ENCODE measurements around the gene DYNLL2.
"Not testable (repeated sequence)": the region's sequence is repeated elsewhere in the genome, so short reads cannot be mapped to it uniquely, and the experiment has no call there.

Gene DYNLL2

DNA sequence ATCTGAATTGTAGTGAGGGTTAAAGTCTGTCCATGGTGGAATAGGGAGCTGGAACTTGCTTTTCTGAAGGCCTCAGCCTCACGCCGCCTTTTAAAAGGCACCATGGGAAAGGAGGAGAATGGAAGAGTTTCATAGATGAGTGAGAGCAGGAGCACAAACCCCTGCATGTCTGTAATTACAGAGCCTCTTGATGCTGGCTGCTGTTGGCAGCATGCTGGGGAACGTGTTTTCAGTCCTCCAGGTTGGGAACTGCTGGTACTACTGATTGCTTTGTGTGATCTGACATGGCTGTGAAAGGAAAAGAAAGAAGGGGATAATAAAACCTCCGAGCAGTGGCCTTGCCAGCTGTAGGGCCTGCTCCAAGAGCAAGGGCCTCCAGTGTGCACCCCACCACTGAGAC, 16.8 kb upstream of the DYNLL2 start:
- no peak for DNase-seq

DNA sequence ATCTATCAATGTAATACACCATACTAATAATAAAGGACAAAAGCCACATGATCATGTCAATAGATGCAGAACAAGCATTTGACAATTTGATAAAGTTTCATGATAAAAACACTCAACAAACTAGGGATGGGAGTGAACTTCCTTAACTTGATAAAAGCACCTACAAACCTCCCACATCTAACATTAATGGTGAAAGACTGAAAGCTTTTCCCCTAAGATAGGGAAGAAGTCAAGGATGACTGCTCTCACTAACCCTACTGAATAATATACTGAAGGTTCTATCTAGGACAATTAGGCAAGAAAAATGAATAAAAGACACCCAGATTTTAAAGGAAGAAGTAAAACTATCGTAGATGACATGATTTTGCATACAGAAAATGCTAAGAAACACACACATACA, 10.4 kb upstream of the DYNLL2 start:
- DNase-seq: no peak

- not testable (repeated sequence) for DNase-seq
Observed at GRCh38 chr17:58073266-58073665, 10.0 kb upstream of the DYNLL2 start.

GRCh38 chr17:58074406-58074805, 8.8 kb upstream of the DYNLL2 start:
- not testable (repeated sequence) for DNase-seq

- DNase-seq: no peak
Observed at GRCh38 chr17:58079300-58080033, 3.8 kb upstream of the DYNLL2 start.

- DNase-seq: peak; percentile 45
Observed at GRCh38 chr17:58081646-58082340, 1.4 kb upstream of the DYNLL2 start.

GRCh38 chr17:58082341-58082869, 814 bp upstream of the DYNLL2 start:
- no peak for DNase-seq

DNA sequence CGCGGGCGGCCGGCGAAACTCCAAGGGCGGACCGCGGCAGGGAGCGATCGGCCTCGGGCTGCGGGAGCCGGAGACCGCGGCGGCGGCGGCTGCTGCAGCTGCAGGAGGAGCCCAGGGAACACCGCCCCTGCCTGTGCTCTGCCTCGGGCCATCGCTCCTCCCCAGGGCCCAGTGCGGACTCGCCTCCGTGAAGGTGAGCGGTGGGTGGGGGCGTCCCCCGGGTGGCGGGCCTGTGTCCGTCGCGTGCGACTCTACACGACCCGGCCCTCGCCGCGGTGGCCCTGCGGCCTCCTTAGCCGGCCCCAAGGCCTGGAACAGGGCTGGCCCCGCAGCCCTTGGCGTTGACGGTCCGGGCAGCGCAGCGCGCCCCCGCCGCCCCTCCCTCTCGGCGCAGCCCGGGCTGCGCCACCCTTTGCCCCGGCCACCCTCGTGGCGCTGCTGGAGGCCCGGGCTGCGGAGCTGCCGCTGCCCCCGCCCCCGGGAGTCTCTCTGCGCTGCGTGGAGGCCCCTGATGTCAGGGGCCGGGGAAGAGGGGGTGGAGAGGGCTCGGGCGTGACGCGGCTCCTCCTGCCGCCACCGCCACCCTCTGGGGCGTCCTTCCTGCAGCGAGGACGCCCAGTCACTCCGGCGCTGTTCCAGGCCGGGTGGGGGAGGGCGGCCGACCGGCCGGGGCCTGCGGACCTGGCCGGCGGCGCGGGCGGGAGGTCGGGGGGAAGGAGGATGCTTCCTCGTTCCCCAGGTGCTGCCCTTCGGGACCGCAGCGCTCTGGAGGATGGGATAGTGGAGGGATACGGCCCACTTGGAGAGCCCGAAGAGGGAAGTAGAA, 485 bp downstream of the DYNLL2 start:
- peak; percentile 74 for DNase-seq

DNA sequence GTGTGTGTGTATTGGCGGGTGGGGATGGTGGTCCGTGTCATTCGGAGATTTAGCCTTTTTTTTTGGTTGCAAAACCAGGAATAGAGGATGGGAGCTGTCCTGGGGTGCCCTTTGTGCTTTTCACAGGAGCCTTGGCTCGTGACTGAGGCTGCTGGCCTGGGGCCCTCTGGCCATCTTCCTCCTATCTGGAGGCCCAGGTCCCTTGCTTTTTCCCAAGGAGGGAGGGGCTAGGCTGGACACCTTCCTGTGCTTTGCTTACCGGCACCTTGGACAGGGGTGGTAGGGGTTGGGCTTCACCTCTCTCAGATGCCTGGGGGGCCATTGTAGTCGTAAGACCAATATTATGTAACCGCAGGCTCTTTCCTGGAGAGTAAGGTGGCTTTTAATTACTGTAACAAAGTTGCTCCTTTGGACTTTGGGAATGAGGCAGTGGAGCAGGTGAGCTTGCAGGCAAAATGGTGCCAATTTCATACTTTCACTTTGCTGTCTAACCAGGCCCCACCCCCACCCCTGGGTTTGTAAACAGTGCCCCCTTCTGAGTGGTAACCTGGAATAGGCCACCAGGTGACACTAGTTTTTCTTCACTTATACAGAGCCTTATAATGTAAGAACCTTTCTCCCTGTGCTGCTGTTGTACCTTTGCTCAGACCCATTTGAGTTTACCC, 1.2 kb downstream of the DYNLL2 start:
- peak; percentile 39 for DNase-seq

GRCh38 chr17:58085039-58085715, 2.0 kb downstream of the DYNLL2 start:
- DNase-seq: no peak

DNA sequence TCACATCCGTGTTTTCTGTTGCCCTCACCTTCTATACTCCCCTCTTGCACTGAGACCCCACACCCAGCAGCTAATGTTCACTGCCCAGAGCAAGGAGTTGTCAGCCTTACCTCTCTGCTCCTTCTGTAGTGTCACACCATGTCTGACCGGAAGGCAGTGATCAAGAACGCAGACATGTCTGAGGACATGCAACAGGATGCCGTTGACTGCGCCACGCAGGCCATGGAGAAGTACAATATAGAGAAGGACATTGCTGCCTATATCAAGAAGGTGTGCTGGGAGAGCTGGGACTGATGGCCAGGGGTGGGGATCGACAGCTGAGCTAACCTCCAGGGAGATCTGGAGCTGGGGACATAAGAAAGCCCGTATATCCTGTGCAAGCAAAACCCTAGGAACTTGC, 3.7 kb downstream of the DYNLL2 start:
- DNase-seq: no peak

DNA sequence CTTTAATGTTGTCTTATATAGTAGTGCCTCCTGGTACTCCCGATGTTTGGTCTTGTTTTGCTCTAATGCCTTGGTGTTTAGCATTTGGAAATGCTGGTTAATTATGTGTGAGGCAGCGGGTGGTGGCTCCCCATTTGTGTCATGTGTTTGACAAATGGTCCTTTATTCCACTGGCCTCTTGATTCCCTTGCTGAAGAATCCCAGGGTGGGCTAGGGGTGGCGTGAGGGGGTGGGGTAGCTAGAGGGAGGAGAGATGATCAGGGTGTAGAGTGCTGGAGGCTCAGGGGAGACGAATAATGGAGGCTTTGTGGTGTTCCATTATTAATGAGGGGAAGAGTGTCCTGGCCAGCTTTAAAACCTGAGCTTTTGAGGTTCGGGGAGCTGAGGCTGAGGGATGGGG, 5.4 kb downstream of the DYNLL2 start:
- DNase-seq: no peak

- no peak for DNase-seq
Observed at GRCh38 chr17:58089111-58089510, 5.9 kb downstream of the DYNLL2 start.

GRCh38 chr17:58091024-58091567, 7.9 kb downstream of the DYNLL2 start:
- DNase-seq: no peak

DNA sequence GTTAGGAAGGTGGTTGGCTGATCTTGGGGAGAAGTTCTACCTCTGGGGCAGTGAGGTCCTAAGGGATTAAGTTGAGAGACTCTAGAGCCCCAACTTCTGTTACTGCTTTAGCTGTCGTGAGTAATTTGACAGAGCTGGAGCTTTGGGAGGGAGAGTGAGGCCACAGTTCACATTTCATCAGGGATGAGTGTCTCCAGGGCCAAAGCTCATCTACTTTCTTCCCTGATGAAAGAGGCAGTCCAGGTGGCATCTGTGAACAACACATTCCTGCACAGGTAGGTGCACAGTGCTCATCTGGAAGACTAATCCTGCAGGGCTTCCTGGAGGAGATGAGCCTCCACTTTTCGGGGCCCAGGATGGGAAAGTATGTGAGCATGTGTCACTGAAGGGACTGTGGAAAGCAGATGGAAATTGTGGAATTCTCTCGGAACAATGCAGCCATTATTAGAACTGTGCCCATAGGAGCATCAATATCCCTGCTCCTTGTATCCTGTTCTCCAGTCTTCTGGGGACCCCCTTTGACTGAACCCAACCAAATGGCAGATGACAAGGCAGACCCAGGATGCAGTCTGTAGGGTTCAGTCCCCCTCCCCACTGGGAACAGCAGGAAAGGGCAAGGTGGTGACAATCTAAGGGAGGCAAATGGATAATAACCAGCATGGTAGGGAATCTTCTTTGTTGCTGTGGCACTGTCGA, 9.0 kb downstream of the DYNLL2 start:
- DNase-seq: no peak

DNA sequence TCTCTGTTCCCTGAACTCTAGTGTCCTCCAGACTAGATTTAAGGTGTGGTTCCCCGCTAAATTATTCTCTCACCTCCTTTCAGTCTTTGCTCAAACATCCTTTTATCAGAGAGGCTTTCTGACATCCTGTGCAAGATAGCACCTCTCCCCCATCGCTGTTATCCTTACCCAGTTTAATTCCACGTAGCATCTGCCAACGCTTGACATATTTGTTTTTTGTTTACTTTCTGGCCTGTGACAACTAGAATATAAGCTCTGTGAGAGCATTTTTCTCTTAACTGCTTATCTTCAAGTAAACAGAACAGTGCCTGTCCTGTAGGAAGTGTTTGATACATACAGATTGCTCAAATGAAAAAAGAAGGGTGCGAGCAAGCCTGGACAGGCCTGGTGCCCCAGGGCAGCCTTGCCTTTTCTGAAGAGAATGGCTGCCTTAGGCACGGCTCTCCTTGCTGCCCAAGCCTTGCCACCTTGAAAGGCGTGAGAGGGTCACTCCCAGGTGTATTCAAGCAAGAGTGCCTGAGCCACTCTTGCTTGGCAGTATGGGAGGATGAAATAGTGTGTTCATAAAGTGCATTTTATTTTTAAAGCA, 9.7 kb downstream of the DYNLL2 start:
- DNase-seq: no peak

DNA sequence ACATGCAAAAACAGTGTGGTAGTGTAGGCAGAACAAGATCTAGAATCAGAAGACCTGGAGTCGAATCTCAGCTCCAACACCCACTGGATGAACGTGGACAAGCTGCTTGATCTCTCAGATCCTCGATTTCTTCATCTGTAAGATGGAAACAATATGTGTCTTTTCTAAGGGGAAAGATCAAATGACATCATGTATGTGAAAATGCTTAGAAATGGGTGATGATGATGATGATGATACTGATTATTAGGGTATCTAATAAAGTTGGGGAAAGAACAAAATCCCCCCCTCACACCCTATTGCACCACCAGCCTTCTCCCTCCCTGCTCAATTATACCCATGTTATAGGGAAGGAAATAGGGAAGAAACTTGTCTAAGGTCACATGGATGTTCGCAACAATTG, 10.9 kb downstream of the DYNLL2 start:
- DNase-seq: no peak

- DNase-seq: no peak
Observed at GRCh38 chr17:58096892-58097291, 13.7 kb downstream of the DYNLL2 start.

DNA sequence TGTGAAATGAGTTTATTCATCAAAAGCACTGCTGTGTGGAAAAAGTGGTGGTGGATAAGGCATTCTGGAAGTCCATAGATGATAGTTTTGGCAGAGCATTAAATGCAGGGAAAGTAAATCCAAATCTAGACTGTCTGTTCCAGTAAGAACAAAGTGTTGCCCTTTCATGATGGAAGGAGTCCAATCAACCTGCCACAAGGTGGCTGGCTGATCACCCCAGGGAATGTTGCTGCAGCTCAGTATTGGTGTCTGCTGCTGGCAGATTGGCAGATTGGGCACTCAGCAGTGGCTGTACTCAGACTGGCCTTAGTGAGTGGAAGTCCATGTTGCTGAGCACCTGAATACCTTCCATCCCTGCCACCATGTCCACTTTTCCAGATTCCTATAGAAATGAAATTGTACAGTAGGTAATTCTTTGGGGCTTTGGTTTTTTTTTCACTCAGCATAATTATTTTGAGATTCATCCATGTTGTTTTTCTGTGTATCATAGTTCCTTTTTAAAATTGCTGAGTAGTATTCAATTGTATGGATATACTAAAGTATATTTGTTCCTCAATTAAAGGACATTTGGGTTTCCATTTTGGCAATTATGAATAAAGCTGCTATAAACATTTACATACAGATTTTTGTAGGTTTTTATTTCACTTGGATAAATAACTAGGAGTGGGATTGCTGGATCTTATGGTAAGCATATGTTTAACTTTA, 14.3 kb downstream of the DYNLL2 start:
- no peak for DNase-seq

DNA sequence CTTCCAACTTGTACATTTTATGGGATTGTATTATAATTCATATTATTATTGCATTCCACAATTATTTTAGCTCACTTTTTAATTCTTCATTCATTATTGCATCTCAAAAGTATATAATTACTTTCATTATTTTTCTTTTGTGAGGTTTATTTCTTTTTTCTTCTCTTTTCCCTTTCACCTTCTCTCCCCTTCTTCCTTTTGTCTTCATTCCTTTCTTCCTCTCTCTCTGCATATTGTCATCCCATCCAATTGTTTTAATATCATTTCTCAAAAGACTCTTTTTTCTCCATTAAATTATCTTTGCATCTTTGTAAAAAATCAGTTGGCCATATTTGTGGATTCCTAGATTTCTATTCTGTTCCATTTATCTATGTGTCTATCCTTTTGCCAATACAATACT, 17.3 kb downstream of the DYNLL2 start:
- DNase-seq: no peak
